Measurements from ENCODE around the gene KANSL1. TPM values are rescaled to one million over a fixed set of nuclear protein-coding genes. Genes with fewer than 3 reads are reported as not detected.
A peak's percentile ranks its signal among the peaks of the same experiment; 100 is the strongest.

KANSL1 gene
- total RNA-seq, 1 donor from 2014 or later, result 78.5 TPM

- DNase-seq (no peak), ATAC-seq (no peak)
- peaks cover 24% of the 10 kb centered on the region for H3K4me1 ChIP-seq
- H3K27ac ChIP-seq, result no peak overlapping the region
- no peaks in the 10 kb centered on the region for H3K27me3 ChIP-seq (ENCODE audit: low read depth)
- no peaks in the 10 kb centered on the region for H3K36me3 ChIP-seq
- TF ChIP-seq, protein P1, sequence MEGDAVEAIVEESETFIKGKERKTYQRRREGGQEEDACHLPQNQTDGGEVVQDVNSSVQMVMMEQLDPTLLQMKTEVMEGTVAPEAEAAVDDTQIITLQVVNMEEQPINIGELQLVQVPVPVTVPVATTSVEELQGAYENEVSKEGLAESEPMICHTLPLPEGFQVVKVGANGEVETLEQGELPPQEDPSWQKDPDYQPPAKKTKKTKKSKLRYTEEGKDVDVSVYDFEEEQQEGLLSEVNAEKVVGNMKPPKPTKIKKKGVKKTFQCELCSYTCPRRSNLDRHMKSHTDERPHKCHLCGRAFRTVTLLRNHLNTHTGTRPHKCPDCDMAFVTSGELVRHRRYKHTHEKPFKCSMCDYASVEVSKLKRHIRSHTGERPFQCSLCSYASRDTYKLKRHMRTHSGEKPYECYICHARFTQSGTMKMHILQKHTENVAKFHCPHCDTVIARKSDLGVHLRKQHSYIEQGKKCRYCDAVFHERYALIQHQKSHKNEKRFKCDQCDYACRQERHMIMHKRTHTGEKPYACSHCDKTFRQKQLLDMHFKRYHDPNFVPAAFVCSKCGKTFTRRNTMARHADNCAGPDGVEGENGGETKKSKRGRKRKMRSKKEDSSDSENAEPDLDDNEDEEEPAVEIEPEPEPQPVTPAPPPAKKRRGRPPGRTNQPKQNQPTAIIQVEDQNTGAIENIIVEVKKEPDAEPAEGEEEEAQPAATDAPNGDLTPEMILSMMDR (IDR thresholded peaks at IDR 0.05), result no peak
- H3K9me3 ChIP-seq, result no peaks in the 10 kb centered on the region
- intact Hi-C loops (cut with DNase I), result loop anchor here (10.0 kb wide), 1 partner anchor 151 kb away; no protein-coding TSS in a partner anchor
- H3K4me3 ChIP-seq, result no peak overlapping the region
These were observed 2.1 kb upstream of the KANSL1 start for GRCh38 chr17:46195217-46195855.

- TF ChIP-seq, protein P1 (IDR thresholded peaks at IDR 0.05), result peak; percentile 37
- peak overlapping the region; percentile 97 for H3K27ac ChIP-seq
- H3K36me3 ChIP-seq, result no peaks in the 10 kb centered on the region
- no peaks in the 10 kb centered on the region for H3K9me3 ChIP-seq
- H3K4me1 ChIP-seq, result peaks cover 31% of the 10 kb centered on the region
- DNase-seq, result no peak
- intact Hi-C loops (cut with DNase I), result loop anchor here (10.0 kb wide), 1 partner anchor 150 kb away; no protein-coding TSS in a partner anchor
- no peaks in the 10 kb centered on the region for H3K27me3 ChIP-seq (ENCODE audit: low read depth)
- peak overlapping the region; percentile 83 for H3K4me3 ChIP-seq
- no peak for ATAC-seq
These were observed 1.4 kb upstream of the KANSL1 start for GRCh38 chr17:46194393-46195216.

- Histone ChIP-seq H3K9me3 (no peaks in the 10 kb centered on the region), H3K27me3 (ENCODE audit: low read depth) (no peaks in the 10 kb centered on the region), H3K36me3 (no peaks in the 10 kb centered on the region), H3K4me3 (peak overlapping the region; percentile 83), H3K27ac (peak overlapping the region; percentile 97), H3K4me1 (peaks cover 39% of the 10 kb centered on the region)
- TF ChIP-seq, protein P1 (IDR thresholded peaks at IDR 0.05), result no peak
- DNase-seq (peak; percentile 97), ATAC-seq (peak; percentile 92 to 98)
- intact Hi-C loops (cut with DNase I), result loop anchor here (10.0 kb wide), 1 partner anchor 149 kb away; no protein-coding TSS in a partner anchor
These were observed 580 bp upstream of the KANSL1 start for GRCh38 chr17:46193626-46194392.

DNA sequence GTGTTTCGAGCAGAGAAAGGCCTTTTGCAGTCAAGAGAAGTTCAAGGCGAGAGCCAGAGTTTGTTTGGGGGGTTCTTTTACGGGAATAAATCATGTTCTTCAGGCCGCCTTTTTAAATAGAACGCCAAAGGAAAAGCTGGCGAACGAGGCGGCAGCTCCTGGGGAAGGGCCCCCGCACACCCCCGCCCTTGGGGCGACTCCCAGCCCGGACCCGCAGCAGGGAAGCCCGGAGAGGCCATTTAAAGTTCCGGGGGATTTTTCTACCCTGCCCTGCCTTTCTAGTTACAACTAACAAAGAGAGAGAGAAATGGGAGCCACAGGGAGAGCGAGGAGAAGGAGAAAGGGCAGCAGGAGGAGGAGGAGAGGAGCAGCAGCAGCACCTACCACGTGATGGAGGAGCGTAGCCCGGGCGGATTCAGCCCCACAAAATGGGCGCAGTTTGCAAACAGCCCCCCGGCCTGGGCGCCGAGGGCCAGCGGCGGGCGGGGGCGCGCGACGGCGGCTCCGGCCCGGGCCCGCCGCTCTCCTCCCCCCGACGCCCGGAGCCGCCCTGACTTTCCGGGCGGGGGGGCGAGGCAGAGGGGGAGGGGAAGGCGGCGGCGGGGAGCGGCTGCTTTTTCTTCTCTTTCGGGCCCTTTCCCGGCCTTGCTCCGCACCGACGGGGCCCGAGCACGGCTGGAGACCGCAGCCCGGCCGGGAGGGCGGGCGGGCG lies 634 bp downstream of the KANSL1 start:
- ATAC-seq, result peak; percentile 56 to 59
- H3K27me3 ChIP-seq (ENCODE audit: low read depth), result no peaks in the 10 kb centered on the region
- peak overlapping the region; percentile 83 for H3K4me3 ChIP-seq
- peak overlapping the region; percentile 97 for H3K27ac ChIP-seq
- TF ChIP-seq, protein P1 (IDR thresholded peaks at IDR 0.05), result no peak
- DNase-seq, result peak; percentile 74
- H3K36me3 ChIP-seq, result no peaks in the 10 kb centered on the region
- intact Hi-C loops (cut with DNase I), result loop anchor here (10.0 kb wide), 1 partner anchor 148 kb away; no protein-coding TSS in a partner anchor
- H3K9me3 ChIP-seq, result no peaks in the 10 kb centered on the region
- H3K4me1 ChIP-seq, result peaks cover 52% of the 10 kb centered on the region

- Histone ChIP-seq H3K27ac (peak overlapping the region; percentile 97), H3K9me3 (no peaks in the 10 kb centered on the region), H3K4me1 (peaks cover 56% of the 10 kb centered on the region), H3K27me3 (ENCODE audit: low read depth) (no peaks in the 10 kb centered on the region), H3K4me3 (peak overlapping the region; percentile 83), H3K36me3 (no peaks in the 10 kb centered on the region)
- DNase-seq (no peak), ATAC-seq (no peak)
- intact Hi-C loops (cut with DNase I), result loop anchor here (10.0 kb wide), 1 partner anchor 147 kb away; no protein-coding TSS in a partner anchor
- TF ChIP-seq, protein P1 (IDR thresholded peaks at IDR 0.05), result no peak
These were observed 1.1 kb downstream of the KANSL1 start for GRCh38 chr17:46192189-46192438.
